ENCODE data around the gene TAAR9.

Gene TAAR9

GRCh38 chr6:132537977-132538376 is at the start of gene TAAR9:
TAAR9 (plus strand) TSS chr6:132538277; CDS start chr6:132538290, 13 bp downstream.
- no peak for DNase-seq (ENCODE audit: low read depth)

- DNase-seq (ENCODE audit: low read depth), result no peak
Measured at GRCh38 chr6:132489376-132489775, 48.7 kb upstream of the TAAR9 start.

- DNase-seq (ENCODE audit: low read depth), result no peak
Measured at GRCh38 chr6:132490024-132490423, 48.1 kb upstream of the TAAR9 start.

- no peak for DNase-seq (ENCODE audit: low read depth)
Measured at GRCh38 chr6:132490478-132491204, 47.4 kb upstream of the TAAR9 start.

- no peak for DNase-seq (ENCODE audit: low read depth)
Measured at GRCh38 chr6:132491303-132491702, 46.8 kb upstream of the TAAR9 start.

- DNase-seq (ENCODE audit: low read depth), result no peak
Measured at GRCh38 chr6:132491881-132492280, 46.2 kb upstream of the TAAR9 start.

GRCh38 chr6:132494954-132495353 is 43.1 kb upstream of the TAAR9 start:
- no peak for DNase-seq (ENCODE audit: low read depth)

GRCh38 chr6:132495604-132496079 is 42.4 kb upstream of the TAAR9 start:
- no peak for DNase-seq (ENCODE audit: low read depth)

GRCh38 chr6:132496519-132497180 is 41.4 kb upstream of the TAAR9 start:
- no peak for DNase-seq (ENCODE audit: low read depth)

- no peak for DNase-seq (ENCODE audit: low read depth)
Measured at GRCh38 chr6:132498638-132499037, 39.4 kb upstream of the TAAR9 start.

- DNase-seq (ENCODE audit: low read depth), result no peak
Measured at GRCh38 chr6:132499757-132500156, 38.3 kb upstream of the TAAR9 start.

- DNase-seq (ENCODE audit: low read depth), result no peak
Measured at GRCh38 chr6:132504757-132505156, 33.3 kb upstream of the TAAR9 start.

- DNase-seq (ENCODE audit: low read depth), result no peak
Measured at GRCh38 chr6:132505158-132505557, 32.9 kb upstream of the TAAR9 start.

- DNase-seq (ENCODE audit: low read depth), result no peak
Measured at GRCh38 chr6:132506461-132506860, 31.6 kb upstream of the TAAR9 start.

GRCh38 chr6:132506869-132507808 is 30.9 kb upstream of the TAAR9 start:
- no peak for DNase-seq (ENCODE audit: low read depth)

- DNase-seq (ENCODE audit: low read depth), result no peak
Measured at GRCh38 chr6:132511210-132511830, 26.8 kb upstream of the TAAR9 start.

- DNase-seq (ENCODE audit: low read depth), result no peak
Measured at GRCh38 chr6:132511831-132512220, 26.3 kb upstream of the TAAR9 start.

GRCh38 chr6:132512342-132512637 is 25.8 kb upstream of the TAAR9 start:
- no peak for DNase-seq (ENCODE audit: low read depth)

- DNase-seq (ENCODE audit: low read depth), result peak; percentile 71
Measured at GRCh38 chr6:132512638-132513632, 25.1 kb upstream of the TAAR9 start, which contains the start of gene STX7. STX7 (minus strand) TSS chr6:132513116; CDS start chr6:132503530, 9,586 bp downstream.

- DNase-seq (ENCODE audit: low read depth), result no peak
Measured at GRCh38 chr6:132513831-132514545, 24.1 kb upstream of the TAAR9 start.
